H9 (cell line): ENCODE results near the gene IGF2. TPM values are rescaled to one million over a fixed set of nuclear protein-coding genes. Genes with fewer than 3 reads are reported as not detected.

ENCODE experiments used
- DNase-seq: peaks from one replicate; pipeline ENCODE4 v3.0.0-alpha.2; 2017
- H2AFZ ChIP-seq: one replicate; pipeline ENCODE4 v1.6.1; 2013; ENCODE audit warnings: mild to moderate bottlenecking, low read length, control low read depth, moderate library complexity
- H2AK5ac ChIP-seq: 2 replicates; pipeline ENCODE4 v1.6.1; 2013; ENCODE audit warnings: low read length, control low read depth, mixed read lengths; ENCODE audit not compliant: insufficient read length
- H2BK120ac ChIP-seq: one replicate; pipeline ENCODE4 v1.6.1; 2013; ENCODE audit warnings: low read depth, mild to moderate bottlenecking, low read length, control low read depth, inconsistent platforms; ENCODE audit not compliant: poor library complexity, severe bottlenecking
- H2BK12ac ChIP-seq: 2 replicates; pipeline ENCODE4 v1.6.1; 2013; ENCODE audit warnings: low read length, control low read depth, mixed read lengths, low read depth; ENCODE audit not compliant: insufficient read length
- H2BK15ac ChIP-seq: 2 replicates; pipeline ENCODE4 v1.6.1; 2013; ENCODE audit warnings: low read depth, low read length, control low read depth
- H2BK20ac ChIP-seq: one replicate; pipeline ENCODE4 v1.6.1; 2013; ENCODE audit warnings: low read depth, mild to moderate bottlenecking, low read length, control low read depth, inconsistent platforms; ENCODE audit not compliant: poor library complexity, severe bottlenecking
- H2BK5ac ChIP-seq: 2 replicates; pipeline ENCODE4 v1.6.1; 2013; ENCODE audit warnings: low read length, control low read depth, mixed read lengths; ENCODE audit not compliant: insufficient read length
- H3K14ac ChIP-seq: 2 replicates; pipeline ENCODE4 v1.6.1; 2013; ENCODE audit warnings: low read length, control low read depth; ENCODE audit not compliant: insufficient read depth
- H3K18ac ChIP-seq: 2 replicates; pipeline ENCODE4 v1.6.1; 2013; ENCODE audit warnings: low read depth, mild to moderate bottlenecking, mixed read lengths, low read length, control low read depth; ENCODE audit not compliant: insufficient read length
- H3K23ac ChIP-seq: 2 replicates; pipeline ENCODE4 v1.6.1; 2013; ENCODE audit warnings: low read length, control low read depth, mixed read lengths, low read depth; ENCODE audit not compliant: insufficient read length
- H3K23me2 ChIP-seq: 2 replicates; pipeline ENCODE4 v1.6.1; 2013; ENCODE audit warnings: low read depth, mild to moderate bottlenecking, mixed read lengths, low read length, control low read depth; ENCODE audit not compliant: insufficient read length, poor library complexity, severe bottlenecking
- H3K27ac ChIP-seq: 2 replicates; pipeline ENCODE4 v1.5.1; 2013; ENCODE audit warnings: low read length, control low read depth, mixed read lengths, low read depth; ENCODE audit not compliant: insufficient read length
- H3K27me3 ChIP-seq: 2 replicates; pipeline ENCODE4 v1.6.1; 2013; ENCODE audit warnings: low read length, control low read depth, inconsistent platforms; ENCODE audit not compliant: insufficient read depth
- H3K4ac ChIP-seq: 2 replicates; pipeline ENCODE4 v1.6.1; 2013; ENCODE audit warnings: low read depth, mild to moderate bottlenecking, control low read depth, inconsistent platforms, low read length, moderate library complexity
- H3K4me1 ChIP-seq: 2 replicates; pipeline ENCODE4 v1.6.1; 2013; ENCODE audit warnings: low read length, control low read depth, inconsistent platforms; ENCODE audit not compliant: insufficient read depth
- H3K4me2 ChIP-seq: 2 replicates; pipeline ENCODE4 v1.6.1; 2013; ENCODE audit warnings: low read length, control low read depth, mixed read lengths; ENCODE audit not compliant: insufficient read length, insufficient read depth
- H3K56ac ChIP-seq: 2 replicates; pipeline ENCODE4 v1.6.1; 2013; ENCODE audit warnings: low read depth, mild to moderate bottlenecking, mixed read lengths, low read length, control low read depth; ENCODE audit not compliant: insufficient read length
- H3K79me1 ChIP-seq: 2 replicates; pipeline ENCODE4 v1.6.1; 2013; ENCODE audit warnings: low read depth, mild to moderate bottlenecking, moderate library complexity, low read length, control low read depth, inconsistent platforms; ENCODE audit not compliant: insufficient read depth, poor library complexity, severe bottlenecking
- H3K79me2 ChIP-seq: 2 replicates; pipeline ENCODE4 v1.6.1; 2013; ENCODE audit warnings: low read length, control low read depth, inconsistent platforms; ENCODE audit not compliant: insufficient read depth
- H3K9ac ChIP-seq: 2 replicates; pipeline ENCODE4 v1.6.1; 2013; ENCODE audit warnings: low read length, control low read depth, mixed read lengths; ENCODE audit not compliant: insufficient read length; ENCODE audit errors: extremely low read depth
- H3K9me3 ChIP-seq: one replicate; pipeline ENCODE4 v1.6.1; 2013; ENCODE audit warnings: low read depth, low read length, inconsistent platforms; ENCODE audit not compliant: control insufficient read depth
- H3T11ph ChIP-seq: one replicate; pipeline ENCODE4 v1.6.1; 2013; ENCODE audit warnings: mild to moderate bottlenecking, low read length, control low read depth, inconsistent platforms
- H4K20me1 ChIP-seq: one replicate; pipeline ENCODE4 v1.6.1; 2013; ENCODE audit not compliant: control insufficient read depth, insufficient read length, insufficient read depth
- H4K5ac ChIP-seq: 2 replicates; pipeline ENCODE4 v1.6.1; 2013; ENCODE audit warnings: low read depth, mild to moderate bottlenecking, mixed read lengths, low read length, control low read depth; ENCODE audit not compliant: insufficient read length
- H4K8ac ChIP-seq: replicated peaks from 2 replicates; pipeline ENCODE4 v1.6.1; 2013; ENCODE audit warnings: low read length, control low read depth, mixed read lengths, low read depth; ENCODE audit not compliant: insufficient read length
- H4K91ac ChIP-seq: 2 replicates; pipeline ENCODE4 v1.6.1; 2013; ENCODE audit warnings: low read depth, mild to moderate bottlenecking, moderate library complexity, mixed read lengths, low read length, control low read depth; ENCODE audit not compliant: insufficient read length
- H3K27ac Mint-ChIP-seq, 3 experiments: 2 replicates in 2 of 3; 3 replicates in 1 of 3; pipeline ENCODE4 v1.8.0; 2020 to 2021; ENCODE audit warnings: mixed read lengths in 3 of 3, mild to moderate bottlenecking in 1 of 3, moderate library complexity in 1 of 3
- H3K27me3 Mint-ChIP-seq: 2 replicates; pipeline ENCODE4 v1.8.0; 2021; ENCODE audit warnings: low read depth, mild to moderate bottlenecking, moderate library complexity, mixed read lengths
- H3K36me3 Mint-ChIP-seq, 3 experiments: 2 replicates in 2 of 3; 3 replicates in 1 of 3; pipeline ENCODE4 v1.8.0; 2020 to 2021; ENCODE audit warnings: low read depth in 3 of 3, mixed read lengths in 3 of 3; ENCODE audit not compliant: insufficient read depth in 1 of 3
- H3K4me1 Mint-ChIP-seq, 2 experiments: 2 replicates each; pipeline ENCODE4 v1.8.0; 2020; ENCODE audit warnings: mixed read lengths in 2 of 2
- H3K4me3 Mint-ChIP-seq, 2 experiments: 2 replicates in 1 of 2; 3 replicates in 1 of 2; pipeline ENCODE4 v1.8.0; 2020 to 2021; ENCODE audit warnings: mild to moderate bottlenecking in 2 of 2, mixed read lengths in 2 of 2, moderate library complexity in 1 of 2
- H3K9me3 Mint-ChIP-seq, 2 experiments: 2 replicates in 1 of 2; 3 replicates in 1 of 2; pipeline ENCODE4 v1.8.0; 2020; ENCODE audit warnings: mild to moderate bottlenecking in 2 of 2, mixed read lengths in 2 of 2, moderate library complexity in 1 of 2
- WGBS: extraction: QIAGEN DNeasy Blood & Tissue Kit; methylation state at CpG from one replicate; pipeline ENCODE4 v1.1.7; 2013; ENCODE audit warnings: missing lambda C conversion rate, low lambda C conversion rate, mixed read lengths; ENCODE audit not compliant: insufficient read length; ENCODE audit errors: extremely low coverage; 5-methylcytosine and 5-hydroxymethylcytosine counted together
- total RNA-seq: library from RNA; stranded (reverse); gene quantifications from 2 replicates; pipeline ENCODE4 v1.2.1, GENCODE V29; 2021
- TF ChIP-seq, protein P1 (sequence below): fragments of 200-600 bp; sonication (generic); conservative IDR thresholded peaks from 3 replicates; pipeline ENCODE4 v1.8.0; 2021; ENCODE audit warnings: antibody characterized with exemption, mild to moderate bottlenecking

IGF2 gene
- total RNA-seq, 1 experiment from 2014 or later: 2.8 TPM

DNA sequence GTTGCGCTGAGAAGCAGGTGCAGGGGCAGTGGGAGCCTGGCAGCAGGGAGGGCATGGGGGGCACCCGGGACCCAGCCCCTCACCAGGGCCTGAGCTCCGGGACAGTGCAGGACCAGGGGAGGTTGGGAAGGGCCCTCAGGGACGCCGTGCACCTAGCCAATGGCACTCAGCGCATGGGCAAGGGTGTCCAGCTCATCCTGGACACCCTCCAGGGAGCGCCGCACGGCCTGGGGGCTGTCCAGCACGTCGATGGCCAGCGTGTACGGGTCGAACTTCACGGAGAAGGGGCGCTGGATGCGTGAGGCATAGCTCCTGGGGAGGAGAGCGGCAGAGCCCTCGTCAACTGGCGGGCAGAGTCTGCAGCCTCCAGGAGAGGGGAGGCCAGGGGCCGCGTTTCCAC, 24.9 kb upstream of the IGF2 start:
- H4K91ac ChIP-seq: no peak overlapping the region
- H4K8ac ChIP-seq: no peak overlapping the region
- H2BK20ac ChIP-seq: no peak overlapping the region
- no peak overlapping the region for H2BK120ac ChIP-seq
- H3K27me3 Mint-ChIP-seq: peaks cover 12% of the 10 kb centered on the region
- TF ChIP-seq, protein P1, sequence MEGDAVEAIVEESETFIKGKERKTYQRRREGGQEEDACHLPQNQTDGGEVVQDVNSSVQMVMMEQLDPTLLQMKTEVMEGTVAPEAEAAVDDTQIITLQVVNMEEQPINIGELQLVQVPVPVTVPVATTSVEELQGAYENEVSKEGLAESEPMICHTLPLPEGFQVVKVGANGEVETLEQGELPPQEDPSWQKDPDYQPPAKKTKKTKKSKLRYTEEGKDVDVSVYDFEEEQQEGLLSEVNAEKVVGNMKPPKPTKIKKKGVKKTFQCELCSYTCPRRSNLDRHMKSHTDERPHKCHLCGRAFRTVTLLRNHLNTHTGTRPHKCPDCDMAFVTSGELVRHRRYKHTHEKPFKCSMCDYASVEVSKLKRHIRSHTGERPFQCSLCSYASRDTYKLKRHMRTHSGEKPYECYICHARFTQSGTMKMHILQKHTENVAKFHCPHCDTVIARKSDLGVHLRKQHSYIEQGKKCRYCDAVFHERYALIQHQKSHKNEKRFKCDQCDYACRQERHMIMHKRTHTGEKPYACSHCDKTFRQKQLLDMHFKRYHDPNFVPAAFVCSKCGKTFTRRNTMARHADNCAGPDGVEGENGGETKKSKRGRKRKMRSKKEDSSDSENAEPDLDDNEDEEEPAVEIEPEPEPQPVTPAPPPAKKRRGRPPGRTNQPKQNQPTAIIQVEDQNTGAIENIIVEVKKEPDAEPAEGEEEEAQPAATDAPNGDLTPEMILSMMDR: no peak
- H3K14ac ChIP-seq: no peak overlapping the region; the same call in 1 of the 2 replicates
- H3K4me1 Mint-ChIP-seq: no peaks in the 10 kb centered on the region
- no peak for DNase-seq
- H2AFZ ChIP-seq: no peak overlapping the region
- no peak overlapping the region for H3K9ac ChIP-seq
- H3K23ac ChIP-seq: no peak overlapping the region
- H3K23me2 ChIP-seq: peaks cover 3% of the 10 kb centered on the region
- H3T11ph ChIP-seq: no peak overlapping the region
- no peaks in the 10 kb centered on the region for H3K9me3 Mint-ChIP-seq
- H4K20me1 ChIP-seq: no peaks in the 10 kb centered on the region
- H4K5ac ChIP-seq: no peak overlapping the region
- H3K9me3 ChIP-seq: no peaks in the 10 kb centered on the region
- no peak overlapping the region for H3K56ac ChIP-seq
- H3K4ac ChIP-seq: no peak overlapping the region
- no peak overlapping the region for H3K4me3 Mint-ChIP-seq
- H2BK12ac ChIP-seq: no peak overlapping the region
- H3K79me1 ChIP-seq: no peaks in the 10 kb centered on the region
- no peak overlapping the region for H2BK15ac ChIP-seq
- H3K4me1 ChIP-seq: no peaks in the 10 kb centered on the region
- H2BK5ac ChIP-seq: no peak overlapping the region
- no peaks in the 10 kb centered on the region for H3K79me2 ChIP-seq
- no CpG with 5 or more reads among the region's 22 CpGs for WGBS
- H3K4me2 ChIP-seq: no peak overlapping the region
- no peak overlapping the region for H3K27ac ChIP-seq
- no peak overlapping the region for H3K18ac ChIP-seq
- no peaks in the 10 kb centered on the region for H3K27me3 ChIP-seq
- H2AK5ac ChIP-seq: no peak overlapping the region
- no peak overlapping the region for H3K27ac Mint-ChIP-seq
- no peaks in the 10 kb centered on the region for H3K36me3 Mint-ChIP-seq
